Mucosa of rectum (tissue), 2 donors: ENCODE data around the gene TMEM39A.

ENCODE experiments used
- H3K27ac ChIP-seq, 2 donors: one replicate each; pipeline ENCODE4 v1.7.0; 2013; ENCODE audit warnings: inconsistent platforms in 2 of 2, low read depth in 2 of 2, low read length in 2 of 2
- H3K27me3 ChIP-seq, 2 donors: one replicate each; pipeline ENCODE4 v1.7.0; 2013; ENCODE audit warnings: low read length in 2 of 2; ENCODE audit not compliant: control insufficient read depth in 2 of 2, insufficient read depth in 2 of 2
- H3K36me3 ChIP-seq, 2 donors: one replicate each; pipeline ENCODE4 v1.7.0; 2013; ENCODE audit warnings: low read length in 2 of 2; ENCODE audit not compliant: control insufficient read depth in 2 of 2, insufficient read depth in 2 of 2
- H3K4me1 ChIP-seq, 2 donors: one replicate each; pipeline ENCODE4 v1.7.0; 2013; ENCODE audit warnings: low read length in 2 of 2, mild to moderate bottlenecking in 1 of 2; ENCODE audit not compliant: control insufficient read depth in 2 of 2, insufficient read depth in 2 of 2
- H3K4me3 ChIP-seq, 2 donors: one replicate each; pipeline ENCODE4 v1.7.0; 2013; ENCODE audit warnings: low read length in 2 of 2
- H3K9ac ChIP-seq, 2 donors: one replicate each; pipeline ENCODE4 v1.7.0; 2013; ENCODE audit warnings: low read length in 2 of 2, low read depth in 1 of 2, mild to moderate bottlenecking in 1 of 2
- H3K9me3 ChIP-seq, 2 donors: one replicate each; pipeline ENCODE4 v1.7.0; 2013; ENCODE audit warnings: low read length in 2 of 2; ENCODE audit not compliant: control insufficient read depth in 2 of 2
- donor health status: healthy.
- donor health status: Normal muscosa, but diverticular disease.

The TMEM39A gene

GRCh38 chr3:119494597-119494996, 31.2 kb upstream of the TMEM39A start:
- Histone ChIP-seq H3K27ac (no peak overlapping the region), H3K27me3 (no peaks in the 10 kb centered on the region), H3K36me3 (peaks cover 0 to 5% of the 10 kb centered on the region in 2 donors), H3K9me3 (no peaks in the 10 kb centered on the region), H3K9ac (no peak overlapping the region), H3K4me3 (no peak overlapping the region), H3K4me1 (peaks cover 7% of the 10 kb centered on the region in 2 donors)

DNA sequence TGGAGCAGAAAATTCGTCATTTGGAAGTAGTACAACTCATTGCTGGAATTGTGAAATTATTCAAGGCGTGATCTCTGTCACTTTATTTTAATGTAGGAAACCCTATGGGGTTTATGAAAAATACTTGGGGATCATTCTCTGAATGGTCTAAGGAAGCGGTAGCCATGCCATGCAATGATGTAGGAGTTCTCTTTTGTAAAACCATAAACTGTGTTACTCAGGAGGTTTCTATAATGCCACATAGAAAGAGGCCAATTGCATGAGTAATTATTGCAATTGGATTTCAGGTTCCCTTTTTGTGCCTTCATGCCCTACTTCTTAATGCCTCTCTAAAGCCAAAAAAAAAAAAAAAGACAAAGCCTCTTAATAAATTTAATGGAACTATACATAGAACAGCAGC, 29.4 kb upstream of the TMEM39A start:
- H3K9ac ChIP-seq, result no peak overlapping the region
- H3K4me3 ChIP-seq, result no peak overlapping the region
- H3K27me3 ChIP-seq, result no peaks in the 10 kb centered on the region
- H3K9me3 ChIP-seq, result no peaks in the 10 kb centered on the region
- H3K4me1 ChIP-seq, result peaks cover 0 to 7% of the 10 kb centered on the region in 2 donors
- peaks cover 4 to 13% of the 10 kb centered on the region in 2 donors for H3K36me3 ChIP-seq
- no peak overlapping the region for H3K27ac ChIP-seq

DNA sequence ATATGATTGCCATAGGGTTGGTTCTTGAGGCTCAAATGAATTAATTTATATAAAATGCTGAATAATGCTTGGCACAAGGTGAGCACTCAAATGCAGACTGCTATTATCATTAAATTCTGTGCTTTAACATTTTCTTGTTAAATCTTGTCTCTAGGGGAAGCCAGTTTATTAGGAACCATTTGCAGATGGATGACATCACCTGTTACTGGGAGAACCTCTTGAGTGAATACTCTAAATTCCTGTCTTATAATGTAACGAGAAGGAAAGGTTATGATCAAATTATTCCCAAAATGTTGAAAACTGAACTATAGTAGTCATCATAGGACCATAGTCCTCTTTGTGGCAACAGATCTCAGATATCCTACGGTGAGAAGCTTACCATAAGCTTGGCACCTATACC, 28.7 kb upstream of the TMEM39A start:
- peaks cover 5 to 13% of the 10 kb centered on the region in 2 donors for H3K36me3 ChIP-seq
- no peak overlapping the region for H3K9ac ChIP-seq
- H3K4me3 ChIP-seq, result no peak overlapping the region
- no peaks in the 10 kb centered on the region for H3K27me3 ChIP-seq
- H3K9me3 ChIP-seq, result no peaks in the 10 kb centered on the region
- H3K4me1 ChIP-seq, result peaks cover 0 to under 1% of the 10 kb centered on the region in 2 donors
- no peak overlapping the region for H3K27ac ChIP-seq

GRCh38 chr3:119490153-119490552, 26.7 kb upstream of the TMEM39A start:
- no peak overlapping the region for H3K4me3 ChIP-seq
- peaks cover 24 to 32% of the 10 kb centered on the region in 2 donors for H3K36me3 ChIP-seq
- H3K4me1 ChIP-seq, result no peaks in the 10 kb centered on the region
- no peak overlapping the region for H3K27ac ChIP-seq
- no peaks in the 10 kb centered on the region for H3K27me3 ChIP-seq
- H3K9me3 ChIP-seq, result no peaks in the 10 kb centered on the region
- no peak overlapping the region for H3K9ac ChIP-seq

DNA sequence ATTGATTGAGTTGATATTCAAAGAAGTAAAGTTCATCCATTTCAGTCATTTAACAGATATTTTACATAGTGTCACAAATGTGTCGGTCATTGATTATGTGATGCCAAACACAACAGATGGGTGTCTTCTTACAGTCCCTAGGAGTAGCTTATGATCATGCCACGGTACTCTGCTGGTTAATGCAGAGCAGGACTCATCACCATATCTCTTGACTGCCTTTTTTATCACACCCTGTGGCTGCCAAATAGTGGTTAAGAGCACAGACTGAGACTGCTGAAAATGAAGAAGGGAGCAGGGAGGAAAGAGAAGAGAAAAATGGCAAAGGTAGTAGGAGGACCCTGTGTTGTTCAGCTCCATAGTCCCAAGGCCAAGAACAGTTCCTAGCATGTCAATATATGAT, 22.1 kb upstream of the TMEM39A start:
- Histone ChIP-seq H3K9me3 (no peaks in the 10 kb centered on the region), H3K27me3 (no peaks in the 10 kb centered on the region), H3K36me3 (peaks cover 42 to 45% of the 10 kb centered on the region in 2 donors), H3K4me3 (no peak overlapping the region), H3K9ac (no peak overlapping the region), H3K4me1 (no peaks in the 10 kb centered on the region), H3K27ac (no peak overlapping the region)

DNA sequence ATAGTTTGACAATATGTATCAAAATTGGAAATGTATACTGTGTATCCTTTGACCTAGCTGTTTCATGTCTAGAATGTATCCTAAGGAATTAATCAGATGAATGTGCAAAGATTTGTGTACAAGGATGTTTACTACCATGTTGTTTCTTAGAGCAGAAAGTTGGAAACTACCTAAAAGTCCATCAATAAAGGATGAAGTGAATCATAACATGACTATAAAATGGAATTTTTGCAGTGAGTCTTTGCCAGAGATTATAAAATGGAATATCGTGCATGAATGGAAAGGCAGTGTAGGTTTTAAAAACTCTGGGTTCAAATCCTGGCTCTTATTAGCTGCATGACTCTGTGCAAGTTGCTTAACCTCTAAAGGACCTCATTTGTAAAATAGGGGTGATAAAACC, 19.7 kb upstream of the TMEM39A start:
- no peaks in the 10 kb centered on the region for H3K4me1 ChIP-seq
- H3K27ac ChIP-seq, result no peak overlapping the region
- H3K9me3 ChIP-seq, result no peaks in the 10 kb centered on the region
- H3K9ac ChIP-seq, result no peak overlapping the region
- no peak overlapping the region for H3K4me3 ChIP-seq
- peaks cover 35 to 47% of the 10 kb centered on the region in 2 donors for H3K36me3 ChIP-seq
- H3K27me3 ChIP-seq, result no peaks in the 10 kb centered on the region

- H3K27ac ChIP-seq, result no peak overlapping the region
- peaks cover 37 to 48% of the 10 kb centered on the region in 2 donors for H3K36me3 ChIP-seq
- H3K9ac ChIP-seq, result no peak overlapping the region
- H3K9me3 ChIP-seq, result no peaks in the 10 kb centered on the region
- no peaks in the 10 kb centered on the region for H3K27me3 ChIP-seq
- no peaks in the 10 kb centered on the region for H3K4me1 ChIP-seq
- no peak overlapping the region for H3K4me3 ChIP-seq
Measured at GRCh38 chr3:119481079-119481478, 17.7 kb upstream of the TMEM39A start.

GRCh38 chr3:119470866-119471265, 7.5 kb upstream of the TMEM39A start:
- H3K4me1 ChIP-seq, result peaks cover 15 to 21% of the 10 kb centered on the region in 2 donors
- no peaks in the 10 kb centered on the region for H3K27me3 ChIP-seq
- peak overlapping the region; percentile 4 to 37 for H3K4me3 ChIP-seq
- peak overlapping the region in 1 of 2 donors; percentile 18 for H3K27ac ChIP-seq
- H3K9ac ChIP-seq, result no peak overlapping the region
- no peaks in the 10 kb centered on the region for H3K9me3 ChIP-seq
- peaks cover 4 to 19% of the 10 kb centered on the region in 2 donors for H3K36me3 ChIP-seq

DNA sequence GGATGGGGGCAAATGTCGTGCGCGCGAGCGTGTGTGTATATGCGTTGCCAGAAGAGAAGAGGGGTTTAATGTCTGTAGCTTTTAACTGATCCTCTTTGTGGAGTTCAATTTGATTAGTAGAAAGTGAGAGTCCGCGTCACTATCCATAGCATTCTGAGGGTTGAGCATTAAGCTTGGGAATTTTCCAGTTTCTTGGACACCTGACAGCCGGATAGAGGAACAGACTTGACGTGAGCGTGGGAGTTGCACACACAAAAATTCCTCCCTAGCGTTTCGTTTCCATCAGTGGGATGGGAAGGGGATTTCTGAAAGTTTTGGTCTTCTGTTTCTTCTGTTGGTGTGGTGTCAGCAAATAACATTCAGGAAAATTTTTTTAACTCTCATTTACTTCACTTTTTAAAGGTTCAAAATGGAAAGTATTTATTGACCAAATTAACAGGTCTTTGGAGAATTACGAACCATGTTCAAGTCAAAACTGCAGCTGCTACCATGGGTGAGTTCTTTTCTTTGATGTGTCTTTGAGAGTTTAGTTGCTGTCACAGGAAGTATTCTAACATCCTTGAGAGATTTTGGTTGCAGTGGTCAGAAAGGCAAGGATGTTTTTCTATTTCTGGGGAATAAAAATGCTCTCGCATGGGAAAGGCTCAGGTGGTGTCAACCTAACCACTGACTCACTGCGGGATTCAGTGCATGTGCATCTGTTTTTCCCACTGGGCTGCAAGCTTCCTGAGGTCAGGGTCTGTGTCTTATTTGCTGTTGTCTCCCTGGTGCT, 6.2 kb upstream of the TMEM39A start:
- Histone ChIP-seq H3K9ac (peak overlapping the region; percentile 69 to 79), H3K27me3 (no peaks in the 10 kb centered on the region), H3K4me1 (peaks cover 15 to 21% of the 10 kb centered on the region in 2 donors), H3K36me3 (peaks cover 0 to 17% of the 10 kb centered on the region in 2 donors), H3K27ac (peak overlapping the region in 1 of 2 donors; percentile 72), H3K9me3 (no peaks in the 10 kb centered on the region), H3K4me3 (peak overlapping the region; percentile 81 to 95)

- Histone ChIP-seq H3K4me1 (peaks cover 20 to 25% of the 10 kb centered on the region in 2 donors), H3K27me3 (no peaks in the 10 kb centered on the region), H3K36me3 (peaks cover 0 to 13% of the 10 kb centered on the region in 2 donors), H3K9me3 (no peaks in the 10 kb centered on the region), H3K27ac (peak overlapping the region in 1 of 2 donors; percentile 72), H3K4me3 (peak overlapping the region in 1 of 2 donors; percentile 95), H3K9ac (no peak overlapping the region)
Measured at GRCh38 chr3:119468041-119468440, 4.6 kb upstream of the TMEM39A start.
